Spleen (tissue), 7 donors: ENCODE measurements around the gene RPL4.

Experiments
- CTCF ChIP-seq, 11 experiments: fragments of 200-600 bp in 7 of 11; fragments of 450-650 bp in 4 of 11; sonication (generic) in 4 of 11; IDR thresholded peaks in 8 of 11; conservative IDR thresholded peaks in 3 of 11; 1 replicate in 7 of 11; 2 replicates in 4 of 11; pipeline versions ENCODE4 v1.4.0 to v1.8.0; 2016 to 2021; ENCODE audit warnings: antibody characterized with exemption in 11 of 11, inconsistent platforms in 4 of 11, mild to moderate bottlenecking in 1 of 11
- POLR2AphosphoS5 ChIP-seq, 3 donors: sonication (generic); formaldehyde crosslinking; IDR thresholded peaks; one replicate each; pipeline ENCODE4 v1.5.1; 2017; ENCODE audit warnings: antibody characterized with exemption in 3 of 3
- donor health status: DM: no; HTN: no; CAD: no; lungs with moderate emphysema.
- donor health status: DM: no; HTN: no; CAD: no.
- donor health status: DM: no; HTN: no; CAD: no.

DNA sequence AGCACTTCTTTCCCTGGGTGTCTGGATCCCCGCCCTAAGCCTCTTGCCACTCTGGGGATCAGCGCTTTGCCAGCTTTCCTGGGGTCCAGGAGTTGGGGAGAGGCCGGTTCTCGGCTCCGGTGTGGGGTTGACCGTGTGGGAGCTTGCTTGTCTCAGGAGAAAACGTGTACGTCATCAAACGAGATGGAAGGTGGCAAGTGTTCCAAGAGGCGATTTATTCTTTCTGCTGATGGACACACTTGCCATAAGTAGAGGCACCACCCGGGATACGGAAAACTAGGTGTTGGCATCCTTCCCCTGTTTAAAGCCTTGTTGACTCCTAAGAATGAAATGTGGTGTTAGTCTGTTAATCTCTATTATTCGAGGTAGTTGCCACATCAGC, 766 bp upstream of the RPL4 start:
- no peak for TF ChIP-seq CTCF (IDR thresholded peaks at IDR 0.05 in 8 of 11, conservative IDR thresholded peaks at IDR 0.05 in 3 of 11)
- no peak for TF ChIP-seq POLR2AphosphoS5 (IDR thresholded peaks at IDR 0.05)
